Caco-2 (cell line): ENCODE results near the gene BTBD6. TPM values are rescaled to one million over a fixed set of nuclear protein-coding genes. Genes with fewer than 3 reads are reported as not detected.
"Not testable (repeated sequence)": the region's sequence is repeated elsewhere in the genome, so short reads cannot be mapped to it uniquely, and the experiment has no call there.

Experiments
- BruUV-seq: library from RNA; stranded (reverse); fragments of 400-500 nt; replicated peaks from 2 replicates; lab custom pipeline; 2021; lab: Mats Ljungman, UMichigan
- CTCF ChIA-PET: fragments of 300-600 bp; sonication (Branson Sonifier 250); formaldehyde crosslinking; loops from one replicate; lab custom pipeline; 2022; ENCODE audit warnings: antibody characterized with exemption; lab: Charles Lee
- POLR2A ChIA-PET: fragments of 300-600 bp; sonication (Branson Sonifier 250); formaldehyde crosslinking; loops from one replicate; lab custom pipeline; 2022; ENCODE audit warnings: antibody characterized with exemption; lab: Charles Lee
- DNase-seq, 2 experiments: peaks; one replicate each; pipeline versions ENCODE4 v3.0.0 to v3.0.0-alpha.2; 2020 to 2022
- H3K27me3 ChIP-seq: replicated peaks from 2 replicates; pipeline ENCODE4 v1.6.0; 2011; ENCODE audit warnings: low read length; ENCODE audit not compliant: control insufficient read depth, insufficient read depth
- H3K36me3 ChIP-seq: 2 replicates; pipeline ENCODE4 v1.5.1; 2011; ENCODE audit warnings: low read length; ENCODE audit not compliant: control insufficient read depth, insufficient read depth
- H3K4me1 ChIP-seq: fragments of 250-450 bp; sonication (Bioruptor Pico); 2 replicates; pipeline ENCODE4 v1.5.1; 2020; ENCODE audit warnings: mild to moderate bottlenecking
- H3K4me3 ChIP-seq: 2 replicates; pipeline ENCODE4 v1.5.1; 2011; ENCODE audit warnings: low read depth, mild to moderate bottlenecking, control low read depth, low read length
- H3K9me3 ChIP-seq: fragments of 250-450 bp; sonication (Bioruptor Pico); 2 replicates; pipeline ENCODE4 v1.5.1; 2020; ENCODE audit warnings: mild to moderate bottlenecking, moderate library complexity
- H3K27ac Mint-ChIP-seq: one replicate; pipeline ENCODE4 v1.8.0; 2022; ENCODE audit warnings: mixed read lengths; ENCODE audit not compliant: unreplicated experiment
- H3K27me3 Mint-ChIP-seq: one replicate; pipeline ENCODE4 v1.8.0; 2022; ENCODE audit warnings: mixed read lengths; ENCODE audit not compliant: insufficient read depth, unreplicated experiment
- H3K36me3 Mint-ChIP-seq: one replicate; pipeline ENCODE4 v1.8.0; 2022; ENCODE audit warnings: mild to moderate bottlenecking, mixed read lengths; ENCODE audit not compliant: insufficient read depth, unreplicated experiment
- H3K4me1 Mint-ChIP-seq: one replicate; pipeline ENCODE4 v1.8.0; 2022; ENCODE audit warnings: low read depth, mixed read lengths; ENCODE audit not compliant: unreplicated experiment
- H3K4me3 Mint-ChIP-seq: one replicate; pipeline ENCODE4 v1.8.0; 2022; ENCODE audit warnings: mild to moderate bottlenecking, moderate library complexity, mixed read lengths; ENCODE audit not compliant: unreplicated experiment
- H3K9me3 Mint-ChIP-seq: one replicate; pipeline ENCODE4 v1.8.0; 2022; ENCODE audit warnings: mixed read lengths; ENCODE audit not compliant: unreplicated experiment
- CTCF ChIP-seq, 2 experiments: fragments of 200-600 bp in 1 of 2; IDR thresholded peaks; 1 replicate in 1 of 2; 2 replicates in 1 of 2; pipeline versions ENCODE4 v1.5.1 to v1.8.0; 2011 to 2022; ENCODE audit warnings: antibody characterized with exemption in 1 of 2, control low read depth in 1 of 2, inconsistent platforms in 1 of 2, low read depth in 1 of 2, low read length in 1 of 2, mild to moderate bottlenecking in 1 of 2, moderate library complexity in 1 of 2; ENCODE audit not compliant: insufficient read depth in 1 of 2, severe bottlenecking in 1 of 2, unreplicated experiment in 1 of 2
- intact Hi-C: fragments of 100-400 bp; cut with micrococcal nuclease; formaldehyde crosslinking; loops from one replicate; pipeline ENCODE4 v1.10.0; 2022; ENCODE audit not compliant: unreplicated experiment
- total RNA-seq: library from RNA; stranded (reverse); gene quantifications from 2 replicates; pipeline ENCODE4 v1.2.3, GENCODE V29; 2022

Gene BTBD6
- total RNA-seq, 1 experiment from 2014 or later: 25.3 TPM

DNA sequence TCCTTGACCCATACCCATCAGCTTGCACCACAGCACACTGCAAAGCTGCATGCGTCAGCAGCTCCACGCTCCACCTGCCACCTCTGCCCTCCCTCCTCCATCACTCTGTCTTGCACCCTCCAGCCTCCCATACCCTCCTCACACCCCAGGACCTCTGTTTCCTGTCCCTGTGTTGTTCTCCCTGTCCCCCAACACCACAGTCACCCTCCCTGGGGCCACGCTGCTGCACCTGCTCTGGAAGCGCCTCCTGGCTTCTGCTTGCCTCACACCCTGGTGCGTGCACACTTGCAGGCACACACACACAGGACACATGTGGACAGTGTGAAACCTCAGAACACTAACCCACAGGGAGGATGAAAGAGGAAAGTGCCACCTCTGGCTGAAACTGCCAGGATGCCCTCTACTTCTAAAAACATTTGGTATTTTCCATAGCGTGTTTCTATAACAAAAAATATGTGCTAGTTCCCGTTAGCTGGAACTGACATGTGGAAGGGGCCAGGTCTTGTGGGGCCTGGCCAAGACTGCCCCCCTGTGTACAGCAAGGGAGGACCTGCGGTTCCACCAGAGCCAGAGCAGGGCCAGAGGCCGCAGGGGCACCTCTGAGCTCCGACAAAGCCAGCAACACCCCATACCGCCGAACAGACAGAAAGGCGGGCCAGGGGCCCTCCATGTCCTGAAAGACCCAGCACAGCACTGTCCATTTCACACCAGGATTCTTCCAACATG is 42.5 kb downstream of the BTBD6 start:
- Mint-ChIP-seq H3K27ac (peak overlapping the region; percentile 35), H3K4me3 (no peak overlapping the region), H3K36me3 (no peaks in the 10 kb centered on the region), H3K4me1 (no peaks in the 10 kb centered on the region), H3K27me3 (no peaks in the 10 kb centered on the region), H3K9me3 (no peaks in the 10 kb centered on the region)
- TF ChIP-seq CTCF (IDR thresholded peaks at IDR 0.05; ENCODE audit: insufficient read depth in 1 of 2, low read depth in 1 of 2, low read length in 1 of 2, severe bottlenecking in 1 of 2, unreplicated experiment in 1 of 2): peak in 1 of 2 experiments; percentile 10
- no peaks in the 10 kb centered on the region for H3K4me1 ChIP-seq
- H3K27me3 ChIP-seq: no peaks in the 10 kb centered on the region
- DNase-seq: no peak
- H3K9me3 ChIP-seq: no peaks in the 10 kb centered on the region
- no TSS peak for BruUV-seq
- POLR2A ChIA-PET: no interaction called here
- CTCF ChIA-PET: interaction anchor here (0.6 kb wide), 1 partner anchor 11 kb away, joined by 5 read pairs; no protein-coding TSS in a partner anchor
- H3K4me3 ChIP-seq: no peak overlapping the region
- H3K36me3 ChIP-seq: no peaks in the 10 kb centered on the region
- intact Hi-C loops: no loop called here

DNA sequence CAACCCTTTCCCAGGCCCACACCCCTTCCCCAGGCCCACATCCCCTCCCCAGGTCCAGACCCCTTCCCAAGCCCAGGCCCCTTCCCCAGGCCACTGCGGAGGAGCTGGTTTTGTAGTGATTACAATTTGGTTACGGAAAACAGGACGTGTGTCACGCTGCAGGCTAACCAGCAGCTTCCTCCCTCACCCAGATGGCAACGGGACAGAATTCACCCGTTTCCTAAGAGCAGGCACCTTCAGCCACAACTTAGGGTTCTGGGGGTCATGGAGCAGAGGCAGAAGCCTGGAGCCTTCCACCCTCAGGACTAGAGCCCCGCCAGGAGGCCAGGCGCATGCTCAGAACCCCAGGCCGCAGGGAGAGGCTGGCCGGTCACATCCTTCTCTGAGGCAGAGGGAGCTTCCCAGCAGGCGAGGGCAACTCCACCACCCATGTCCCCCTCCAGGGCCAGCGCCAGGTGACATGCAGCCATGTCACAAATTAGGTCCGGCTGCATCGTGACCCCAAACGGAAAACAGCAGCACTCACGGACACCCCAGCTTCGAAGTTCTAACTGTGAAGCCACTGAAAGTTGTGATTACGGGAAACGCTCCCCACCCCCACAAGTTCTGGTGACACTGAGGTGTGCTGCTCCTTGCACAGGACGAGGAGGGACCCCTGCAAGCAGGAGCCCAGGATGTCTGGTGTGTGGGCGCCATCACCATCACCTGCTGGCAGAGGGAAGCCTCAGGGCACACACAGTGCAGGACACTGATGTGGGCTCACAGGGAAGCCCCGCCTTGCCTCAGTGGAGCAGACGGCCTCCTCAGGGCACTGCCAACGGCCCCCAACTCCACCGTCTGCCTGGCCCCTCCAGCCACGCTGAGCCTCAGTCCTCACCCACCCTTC is 44.7 kb downstream of the BTBD6 start:
- H3K4me1 Mint-ChIP-seq: no peaks in the 10 kb centered on the region
- H3K4me3 Mint-ChIP-seq: no peak overlapping the region
- CTCF ChIA-PET: interaction anchor here (0.9 kb wide), 1 partner anchor 203 kb away, joined by 3 read pairs; no protein-coding TSS in a partner anchor
- no peaks in the 10 kb centered on the region for H3K9me3 Mint-ChIP-seq
- no peak overlapping the region for H3K27ac Mint-ChIP-seq
- peaks cover 8% of the 10 kb centered on the region for H3K36me3 Mint-ChIP-seq
- Histone ChIP-seq H3K9me3 (no peaks in the 10 kb centered on the region), H3K4me1 (no peaks in the 10 kb centered on the region), H3K36me3 (no peaks in the 10 kb centered on the region), H3K27me3 (no peaks in the 10 kb centered on the region), H3K4me3 (no peak overlapping the region)
- TF ChIP-seq CTCF (IDR thresholded peaks at IDR 0.05; ENCODE audit: insufficient read depth in 1 of 2, low read depth in 1 of 2, low read length in 1 of 2, severe bottlenecking in 1 of 2, unreplicated experiment in 1 of 2): no peak
- H3K27me3 Mint-ChIP-seq: no peaks in the 10 kb centered on the region
- POLR2A ChIA-PET: no interaction called here
- no TSS peak for BruUV-seq
- no peak for DNase-seq
- intact Hi-C loops: no loop called here

DNA sequence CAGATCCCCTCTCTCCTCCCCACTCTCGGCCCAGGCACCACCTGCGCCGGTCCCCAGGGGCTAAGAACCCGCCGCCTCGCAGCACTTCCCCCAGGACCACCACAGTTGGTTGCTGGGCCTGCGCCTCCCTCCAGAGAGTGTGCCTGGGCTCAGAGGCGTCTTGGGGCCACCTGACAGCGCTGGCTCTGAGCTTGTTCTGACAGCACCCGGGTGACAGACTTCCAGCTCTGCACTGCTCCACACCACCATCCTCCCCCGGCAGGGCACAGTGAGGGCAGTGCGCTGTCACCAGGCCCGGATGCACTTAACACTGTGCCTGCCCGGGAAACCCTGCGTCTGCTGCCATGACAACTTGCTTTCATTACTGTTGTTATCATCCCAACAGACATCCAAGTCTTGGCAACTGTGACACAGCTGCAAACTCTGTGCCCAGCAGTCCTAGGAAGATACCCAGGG is 45.8 kb downstream of the BTBD6 start:
- no peaks in the 10 kb centered on the region for H3K9me3 ChIP-seq
- H3K4me1 Mint-ChIP-seq: no peaks in the 10 kb centered on the region
- no peaks in the 10 kb centered on the region for H3K4me1 ChIP-seq
- no TSS peak for BruUV-seq
- H3K4me3 Mint-ChIP-seq: no peak overlapping the region
- CTCF ChIA-PET: interaction anchor here (0.9 kb wide), 1 partner anchor 204 kb away, joined by 3 read pairs; no protein-coding TSS in a partner anchor
- DNase-seq: no peak
- peaks cover 8% of the 10 kb centered on the region for H3K36me3 Mint-ChIP-seq
- intact Hi-C loops: no loop called here
- no peaks in the 10 kb centered on the region for H3K9me3 Mint-ChIP-seq
- no peaks in the 10 kb centered on the region for H3K27me3 Mint-ChIP-seq
- POLR2A ChIA-PET: no interaction called here
- H3K36me3 ChIP-seq: no peaks in the 10 kb centered on the region
- no peak overlapping the region for H3K4me3 ChIP-seq
- TF ChIP-seq CTCF (IDR thresholded peaks at IDR 0.05; ENCODE audit: insufficient read depth in 1 of 2, low read depth in 1 of 2, low read length in 1 of 2, severe bottlenecking in 1 of 2, unreplicated experiment in 1 of 2): no peak
- H3K27ac Mint-ChIP-seq: peak overlapping the region; percentile 31
- no peaks in the 10 kb centered on the region for H3K27me3 ChIP-seq

- BruUV-seq, H3K4me3 Mint-ChIP-seq, H3K27ac Mint-ChIP-seq, H3K9me3 Mint-ChIP-seq, DNase-seq, H3K9me3 ChIP-seq, intact Hi-C loops, H3K4me1 Mint-ChIP-seq, H3K27me3 Mint-ChIP-seq, H3K36me3 Mint-ChIP-seq, H3K36me3 ChIP-seq, POLR2A ChIA-PET, H3K4me1 ChIP-seq, H3K27me3 ChIP-seq, CTCF ChIA-PET, H3K4me3 ChIP-seq: not testable (repeated sequence)
These were observed 49.0 kb downstream of the BTBD6 start for GRCh38 chr14:105297311-105297710.
